ENCODE results near the gene CNTNAP2. TPM values are rescaled to one million over a fixed set of nuclear protein-coding genes. Genes with fewer than 3 reads are reported as not detected.

Gene CNTNAP2
- total RNA-seq, 1 experiment from 2014 or later = 0.03 TPM

GRCh38 chr7:147199868-147200267, 1083.3 kb downstream of the CNTNAP2 start:
- no peak overlapping the region for H3K4me3 ChIP-seq (ENCODE audit: low read depth in 2 of 2, low read length in 2 of 2)
- H3K27ac ChIP-seq (ENCODE audit: low read length) = no peak overlapping the region
- no peaks in the 10 kb centered on the region for H3K36me3 ChIP-seq (ENCODE audit: control insufficient read depth, insufficient read depth, low read length)
- TF ChIP-seq REST (IDR thresholded peaks at IDR 0.05; ENCODE audit: insufficient read depth in 1 of 2, low read depth in 2 of 2, low read length in 1 of 2) = no peak
- ATAC-seq = no peak
- intact Hi-C loops (cut with micrococcal nuclease; ENCODE audit: unreplicated experiment) = no loop called here
- BruUV-seq (replicated peaks) = no TSS peak
- in situ Hi-C loops (cut with HindIII; ENCODE audit: low pct_unique_long_range_greater_than_20kb, low sequenced_read_pairs) = no loop called here
- no peak for DNase-seq (ENCODE audit: low read depth, low spot score)
- ChIA-PET POLR2A (interaction anchor here (0.6 kb wide), 1 partner anchor 370 kb away, joined by 4 read pairs; no protein-coding TSS in a partner anchor), CTCF (no interaction called here)
- H3K27me3 ChIP-seq (ENCODE audit: control insufficient read depth, insufficient read depth, low read length) = no peaks in the 10 kb centered on the region
- H3K4me1 ChIP-seq (ENCODE audit: control insufficient read depth, insufficient read depth, low read length) = no peaks in the 10 kb centered on the region
- no peaks in the 10 kb centered on the region for H3K9me3 ChIP-seq (ENCODE audit: control insufficient read depth, insufficient read depth, low read depth, low read length)

GRCh38 chr7:147207988-147208387, 1091.4 kb downstream of the CNTNAP2 start:
- DNase-seq (ENCODE audit: low read depth, low spot score) (no peak), ATAC-seq (no peak)
- intact Hi-C loops (cut with micrococcal nuclease; ENCODE audit: unreplicated experiment) (no loop called here), in situ Hi-C loops (cut with HindIII; ENCODE audit: low pct_unique_long_range_greater_than_20kb, low sequenced_read_pairs) (no loop called here)
- ChIA-PET CTCF (no interaction called here), POLR2A (no interaction called here)
- no peaks in the 10 kb centered on the region for H3K4me1 ChIP-seq (ENCODE audit: control insufficient read depth, insufficient read depth, low read length)
- H3K27me3 ChIP-seq (ENCODE audit: control insufficient read depth, insufficient read depth, low read length) = no peaks in the 10 kb centered on the region
- no peaks in the 10 kb centered on the region for H3K9me3 ChIP-seq (ENCODE audit: control insufficient read depth, insufficient read depth, low read depth, low read length)
- no peak for TF ChIP-seq CTCF (IDR thresholded peaks at IDR 0.05)
- TF ChIP-seq SIN3A (IDR thresholded peaks at IDR 0.05; ENCODE audit: borderline replicate concordance, insufficient read depth, low read depth, low read length) = no peak
- no peak for TF ChIP-seq POLR2AphosphoS5 (IDR thresholded peaks at IDR 0.05; ENCODE audit: low read depth, low read length)
- TF ChIP-seq REST (IDR thresholded peaks at IDR 0.05; ENCODE audit: insufficient read depth in 1 of 2, low read depth in 2 of 2, low read length in 1 of 2) = no peak
- TF ChIP-seq TCF7L2 (IDR thresholded peaks at IDR 0.05; ENCODE audit: low read depth, low read length) = no peak
- H3K4me3 ChIP-seq (ENCODE audit: low read depth in 2 of 2, low read length in 2 of 2) = no peak overlapping the region
- no peaks in the 10 kb centered on the region for H3K36me3 ChIP-seq (ENCODE audit: control insufficient read depth, insufficient read depth, low read length)
- BruUV-seq (replicated peaks) = no TSS peak
- H3K27ac ChIP-seq (ENCODE audit: low read length) = no peak overlapping the region
